ENCODE results near the gene SLC29A3.

The SLC29A3 gene

GRCh38 chr10:71374481-71375233 is 55.6 kb downstream of the SLC29A3 start:
- DNase-seq, result no peak

- DNase-seq, result no peak
These were observed 56.9 kb downstream of the SLC29A3 start for GRCh38 chr10:71375952-71376351.

DNA sequence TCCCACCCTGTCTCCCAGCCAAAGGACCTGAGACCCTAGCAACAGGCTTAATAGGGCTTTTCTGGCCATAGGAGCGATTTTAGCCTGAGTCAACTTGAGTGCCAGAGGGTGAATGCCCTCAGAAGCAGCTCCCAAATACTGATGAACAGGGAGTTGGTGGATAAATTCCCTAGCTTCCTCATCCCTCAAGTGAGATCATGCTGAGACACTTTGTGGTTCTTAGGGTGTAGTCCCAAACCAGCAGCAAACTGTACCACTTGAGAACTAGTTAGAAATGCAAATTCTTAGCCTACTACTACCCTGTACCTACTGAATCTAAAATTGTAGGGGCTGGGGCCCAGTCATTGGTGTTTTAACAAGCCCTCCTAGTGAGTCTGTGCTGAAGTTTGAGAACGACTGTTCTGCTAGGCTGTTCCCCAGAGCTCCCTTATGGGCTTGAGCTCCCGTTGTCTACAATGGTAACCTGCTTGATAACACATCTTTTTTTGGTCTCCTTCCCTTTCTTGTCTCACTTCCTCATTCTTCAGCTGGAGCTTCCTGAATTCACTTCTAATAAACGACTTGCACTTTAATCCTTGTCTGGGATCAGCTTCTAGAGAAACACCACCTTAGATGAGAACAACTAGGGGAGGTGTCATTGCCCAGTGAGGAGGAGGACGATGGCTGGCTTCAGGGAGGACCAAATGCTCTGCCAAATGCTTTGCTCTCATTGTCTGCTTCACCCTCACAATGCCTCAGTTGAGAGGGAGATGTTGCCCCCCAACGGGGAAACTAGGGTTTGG is 59.5 kb downstream of the SLC29A3 start:
- no peak for DNase-seq

DNA sequence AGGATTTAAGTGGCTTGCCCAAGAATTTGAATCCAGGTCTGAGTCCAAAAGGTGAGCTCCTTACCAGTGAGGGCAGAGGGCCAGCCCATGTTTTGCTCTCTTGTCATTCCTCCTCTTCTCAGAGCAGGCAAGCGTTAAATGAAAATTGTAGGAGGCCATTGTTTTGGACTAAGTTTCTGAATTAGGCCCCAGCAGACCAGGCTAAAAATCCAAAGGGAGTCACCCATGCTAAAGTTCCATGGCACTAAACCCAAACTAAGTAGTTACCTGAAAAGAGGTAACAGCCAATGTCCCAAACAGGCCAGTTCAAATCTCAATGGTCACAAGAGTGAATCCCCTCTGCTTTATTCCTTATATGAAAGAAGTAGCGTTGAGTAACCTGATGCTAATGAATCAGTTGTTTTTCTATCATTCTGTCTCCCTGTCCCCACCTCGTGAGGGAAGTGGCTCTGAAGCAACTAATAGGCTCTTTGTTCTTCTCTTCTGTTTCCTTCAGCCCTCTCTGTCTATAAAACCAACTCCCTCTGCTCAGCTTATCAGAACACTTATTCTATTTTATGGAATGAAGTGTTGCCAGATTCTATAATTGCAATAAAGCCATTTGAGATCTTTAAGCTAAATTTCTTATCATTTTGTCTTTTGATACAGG is 60.2 kb downstream of the SLC29A3 start:
- no peak for DNase-seq

- no peak for DNase-seq
These were observed 61.8 kb downstream of the SLC29A3 start for GRCh38 chr10:71380841-71381240.

GRCh38 chr10:71381611-71382010 is 62.6 kb downstream of the SLC29A3 start:
- DNase-seq, result no peak

- DNase-seq, result no peak
These were observed 63.0 kb downstream of the SLC29A3 start for GRCh38 chr10:71382028-71382427.

DNA sequence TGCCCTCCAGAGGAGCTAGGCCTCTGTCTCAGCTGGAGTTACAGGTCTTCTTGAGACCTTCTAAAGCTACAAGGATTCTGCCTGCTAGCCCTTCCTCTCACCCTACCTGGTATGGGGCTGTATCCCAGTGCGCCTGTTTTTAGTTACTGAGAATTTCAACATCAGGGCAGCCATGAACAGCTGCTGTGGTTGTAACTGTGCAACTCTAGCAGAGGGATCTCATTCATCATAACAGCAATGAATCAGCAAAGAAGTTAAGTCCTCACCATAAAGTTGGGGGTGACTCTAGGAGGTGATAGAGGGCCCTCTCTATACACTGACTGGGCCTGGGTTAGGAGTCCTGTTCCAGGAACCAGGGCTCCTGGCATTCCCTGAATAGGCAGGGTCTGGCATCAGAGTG is 63.7 kb downstream of the SLC29A3 start:
- no peak for DNase-seq

GRCh38 chr10:71383972-71384687 is 65.1 kb downstream of the SLC29A3 start:
- DNase-seq, result peak; percentile 78

GRCh38 chr10:71388171-71388570 is 69.1 kb downstream of the SLC29A3 start:
- DNase-seq, result no peak

GRCh38 chr10:71388583-71389310 is 69.7 kb downstream of the SLC29A3 start:
- peak; percentile 32 for DNase-seq

DNA sequence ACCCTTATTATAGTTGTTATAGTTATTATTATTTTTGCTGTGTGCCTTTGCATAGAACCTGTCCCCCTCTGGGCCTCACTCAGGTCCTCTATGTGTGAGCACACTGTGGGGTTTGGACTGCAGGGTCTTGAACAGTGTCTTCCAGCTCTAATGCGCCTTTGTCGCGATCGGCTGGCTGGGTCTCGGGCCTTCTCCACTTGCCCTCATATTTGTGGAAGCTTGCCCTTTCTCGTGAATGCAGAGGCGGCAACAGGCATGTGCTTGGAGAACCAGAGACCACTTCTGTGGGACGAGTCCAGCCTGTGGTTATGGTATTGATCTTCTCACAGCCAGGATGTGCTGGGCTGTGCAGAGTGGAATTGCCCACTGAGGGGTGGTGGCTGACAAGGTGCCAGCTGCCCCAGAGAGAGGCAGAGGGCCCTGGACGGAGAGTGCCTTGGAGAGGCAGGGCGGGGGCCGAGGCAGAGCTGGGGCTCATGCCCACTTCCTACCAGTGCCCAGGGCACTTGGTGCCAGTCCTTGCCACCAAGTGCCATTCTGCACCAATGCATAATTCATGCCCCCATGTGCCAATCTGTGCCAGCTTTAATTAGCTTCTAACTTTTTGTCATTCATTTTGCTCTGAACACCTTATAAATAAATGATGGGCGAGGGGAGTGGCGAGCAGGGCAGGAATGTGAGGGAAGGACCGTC is 70.9 kb downstream of the SLC29A3 start:
- DNase-seq, result peak; percentile 28

DNA sequence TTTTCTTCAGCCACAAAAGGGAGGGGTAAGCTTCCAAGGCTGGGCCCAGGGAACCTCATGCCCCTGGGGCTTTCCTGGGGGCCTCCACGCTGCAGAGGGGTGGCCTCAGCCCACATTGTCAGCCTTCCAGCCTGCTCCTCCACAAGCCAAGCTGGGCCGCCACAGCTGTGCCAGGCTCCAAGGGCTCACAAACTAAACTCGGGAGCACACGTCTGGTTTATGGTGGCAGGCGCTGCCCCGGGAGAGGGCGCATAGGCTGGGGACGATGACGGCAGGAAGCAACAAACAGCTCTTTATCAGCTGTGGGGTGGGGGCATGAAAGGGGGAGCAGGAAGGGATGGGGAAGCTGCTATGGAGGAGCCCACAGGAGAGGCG is 71.4 kb downstream of the SLC29A3 start:
- DNase-seq, result peak; percentile 41

DNA sequence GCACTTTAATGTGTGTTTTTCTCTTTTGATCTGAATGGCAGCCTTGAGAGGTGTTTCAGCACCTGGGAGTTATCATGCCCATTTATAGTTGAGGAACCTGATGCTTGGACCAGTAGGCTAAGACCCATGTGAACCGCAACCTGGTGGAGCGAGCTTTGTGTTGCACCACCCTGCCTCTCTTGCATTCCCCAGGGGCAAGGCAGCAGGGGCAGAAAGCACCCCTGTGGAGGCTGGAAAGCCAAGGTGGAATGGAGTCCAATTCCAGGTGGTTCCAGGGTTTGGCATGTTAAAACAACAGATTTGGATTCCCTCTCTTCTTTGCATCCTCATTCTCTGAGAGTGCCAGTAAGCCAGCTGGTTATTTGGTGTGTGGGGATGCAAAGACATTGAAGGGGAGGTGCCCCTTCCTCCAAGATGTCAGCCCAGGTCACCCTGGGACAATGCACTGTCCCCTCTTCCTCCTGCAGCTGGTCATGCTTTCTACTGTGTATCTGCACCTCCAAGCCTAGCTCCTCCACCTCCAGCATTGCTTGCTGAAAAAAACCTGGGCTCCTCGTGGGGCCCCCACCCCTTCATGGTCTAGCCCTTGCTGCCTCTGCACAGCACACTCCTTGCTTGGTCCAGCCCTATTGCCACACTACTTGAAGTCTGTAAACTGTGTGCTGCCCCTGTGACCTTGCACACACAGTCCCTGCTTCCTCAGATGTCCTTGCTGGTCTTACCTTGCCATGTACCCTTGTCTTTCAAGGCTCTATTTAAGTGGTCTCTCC is 72.0 kb downstream of the SLC29A3 start:
- peak; percentile 17 for DNase-seq

- no peak for DNase-seq
These were observed 72.6 kb downstream of the SLC29A3 start for GRCh38 chr10:71391701-71392100.

DNA sequence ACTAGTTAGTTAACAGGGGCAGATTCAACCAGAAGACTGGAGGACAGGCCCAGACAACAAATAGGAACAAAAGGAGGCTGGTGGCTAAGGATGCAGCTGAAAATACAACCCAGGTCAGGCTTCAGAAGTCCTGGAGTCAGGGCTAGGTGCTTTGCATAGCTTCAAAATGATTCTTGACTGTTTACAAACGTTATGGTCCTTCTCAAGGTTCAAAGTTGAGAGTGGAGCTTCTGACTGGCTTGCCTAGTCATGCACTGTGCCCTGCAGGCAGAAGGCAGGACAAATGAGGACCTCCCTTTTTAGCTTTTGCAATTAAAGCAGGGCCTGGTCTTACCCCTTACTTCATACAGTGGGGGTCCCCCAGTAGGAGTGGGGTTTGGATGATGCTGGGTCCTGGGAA is 73.2 kb downstream of the SLC29A3 start:
- DNase-seq, result no peak

- DNase-seq, result no peak
These were observed 74.0 kb downstream of the SLC29A3 start for GRCh38 chr10:71392791-71393781.

DNA sequence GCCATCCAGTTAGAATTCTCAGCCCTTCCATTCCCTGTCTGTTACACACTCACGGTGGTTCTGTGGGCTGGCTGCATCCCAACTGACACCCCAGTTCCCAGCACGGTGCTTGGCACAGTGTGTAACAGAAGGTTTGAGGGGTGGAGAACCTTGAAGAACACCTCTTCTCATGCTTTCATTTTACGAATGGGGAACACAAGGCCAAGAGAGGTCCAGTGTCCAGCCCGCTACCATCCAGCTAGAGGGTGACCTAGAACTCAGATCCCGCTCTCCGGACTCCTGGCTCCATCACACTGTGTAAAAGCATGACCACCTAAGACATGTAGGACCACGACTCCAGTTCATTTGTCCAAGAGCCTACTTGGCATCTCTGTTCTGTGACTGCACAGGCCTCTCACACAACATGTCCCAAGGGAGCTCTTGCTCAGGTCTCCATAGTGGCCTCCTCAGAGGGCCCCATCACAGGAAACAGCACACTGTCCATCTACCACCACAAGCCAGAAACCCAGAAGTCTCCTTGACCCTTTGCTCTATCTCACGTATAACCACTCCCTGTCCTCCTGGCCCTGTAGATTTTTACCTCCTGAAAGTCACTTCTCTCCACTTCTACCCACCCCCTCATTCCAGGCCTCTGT is 74.9 kb downstream of the SLC29A3 start:
- no peak for DNase-seq

GRCh38 chr10:71394926-71395562 is 76.0 kb downstream of the SLC29A3 start:
- no peak for DNase-seq

All from right forelimb (tissue), 1 donor.